Esophagus squamous epithelium (tissue), 4 donors: ENCODE results near the gene NPAS2.

ENCODE experiments used
- POLR2A ChIP-seq, 4 donors: fragments of 450-650 bp; IDR thresholded peaks; one replicate each; pipeline ENCODE4 v1.6.1; 2017; ENCODE audit warnings: antibody characterized with exemption in 4 of 4, mild to moderate bottlenecking in 4 of 4, moderate library complexity in 3 of 4
- TF ChIP-seq, protein P1 (sequence below), 6 experiments: fragments of 450-650 bp in 4 of 6; fragments of 200-600 bp in 2 of 6; sonication (generic) in 2 of 6; IDR thresholded peaks; one replicate each; pipeline ENCODE4 v1.5.1; 2016 to 2019; ENCODE audit warnings: antibody characterized with exemption in 6 of 6, mild to moderate bottlenecking in 4 of 6, moderate library complexity in 4 of 6

DNA sequence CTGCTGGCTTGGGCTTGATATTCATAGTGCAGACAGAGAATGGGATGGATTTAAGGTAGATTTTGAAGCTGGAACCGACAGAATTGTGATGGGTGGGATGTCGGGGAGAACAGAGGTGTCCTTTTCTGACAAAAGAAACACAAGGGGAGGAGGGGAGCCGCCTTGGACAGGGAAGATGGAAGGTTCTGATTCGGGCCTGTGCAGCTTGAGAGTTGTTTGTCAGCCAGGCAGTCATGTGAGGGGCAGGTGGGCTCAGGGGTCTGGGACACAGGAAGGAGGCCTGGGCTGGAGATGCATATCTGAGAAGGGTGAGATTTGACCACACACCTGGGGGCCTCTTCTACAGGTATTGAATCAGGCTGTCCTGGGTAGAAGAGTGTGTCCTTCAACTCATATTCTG lies 41.4 kb downstream of the NPAS2 start:
- TF ChIP-seq, protein P1, sequence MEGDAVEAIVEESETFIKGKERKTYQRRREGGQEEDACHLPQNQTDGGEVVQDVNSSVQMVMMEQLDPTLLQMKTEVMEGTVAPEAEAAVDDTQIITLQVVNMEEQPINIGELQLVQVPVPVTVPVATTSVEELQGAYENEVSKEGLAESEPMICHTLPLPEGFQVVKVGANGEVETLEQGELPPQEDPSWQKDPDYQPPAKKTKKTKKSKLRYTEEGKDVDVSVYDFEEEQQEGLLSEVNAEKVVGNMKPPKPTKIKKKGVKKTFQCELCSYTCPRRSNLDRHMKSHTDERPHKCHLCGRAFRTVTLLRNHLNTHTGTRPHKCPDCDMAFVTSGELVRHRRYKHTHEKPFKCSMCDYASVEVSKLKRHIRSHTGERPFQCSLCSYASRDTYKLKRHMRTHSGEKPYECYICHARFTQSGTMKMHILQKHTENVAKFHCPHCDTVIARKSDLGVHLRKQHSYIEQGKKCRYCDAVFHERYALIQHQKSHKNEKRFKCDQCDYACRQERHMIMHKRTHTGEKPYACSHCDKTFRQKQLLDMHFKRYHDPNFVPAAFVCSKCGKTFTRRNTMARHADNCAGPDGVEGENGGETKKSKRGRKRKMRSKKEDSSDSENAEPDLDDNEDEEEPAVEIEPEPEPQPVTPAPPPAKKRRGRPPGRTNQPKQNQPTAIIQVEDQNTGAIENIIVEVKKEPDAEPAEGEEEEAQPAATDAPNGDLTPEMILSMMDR (IDR thresholded peaks at IDR 0.05): no peak
- TF ChIP-seq POLR2A (IDR thresholded peaks at IDR 0.05): no peak
